ENCODE measurements around the gene HRG. TPM values are rescaled to one million over a fixed set of nuclear protein-coding genes. Genes with fewer than 3 reads are reported as not detected.

Gene HRG
- total and polyA plus RNA-seq, 2 of the 8 experiments (the other 6 are each of a cell fraction or from before 2014, with no cell fraction given), result 0.03 to 0.15 TPM

- TF ChIP-seq CREB1 (IDR thresholded peaks at IDR 0.05), result no peak
- no peak for TF ChIP-seq SP4 (IDR thresholded peaks at IDR 0.05; ENCODE audit: low read length)
- no peak for TF ChIP-seq SUZ12 (IDR thresholded peaks at IDR 0.05; ENCODE audit: low read length)
- TF ChIP-seq JUN (IDR thresholded peaks at IDR 0.05; ENCODE audit: low read depth, low read length), result no peak
- no peak for TF ChIP-seq YY1 (IDR thresholded peaks at IDR 0.05; ENCODE audit: low read depth, low read length)
- no peak for TF ChIP-seq BRCA1 (IDR thresholded peaks at IDR 0.05; ENCODE audit: low read depth, low read length)
- TF ChIP-seq CBX5 (IDR thresholded peaks at IDR 0.05; ENCODE audit: low read depth, low read length), result no peak
- TF ChIP-seq ASH2L (IDR thresholded peaks at IDR 0.05; ENCODE audit: low read length), result no peak
- no peak for TF ChIP-seq HDAC2 (IDR thresholded peaks at IDR 0.05; ENCODE audit: borderline replicate concordance in 1 of 2, low read depth in 2 of 2, low read length in 2 of 2)
Observed at GRCh38 chr3:186668426-186668825, 2.6 kb downstream of the HRG start (continued).
